ENCODE data around the gene TMEM31.

- TF ChIP-seq RAD21 (IDR thresholded peaks at IDR 0.05; ENCODE audit: low read depth): no peak
- no peak for TF ChIP-seq MAX (IDR thresholded peaks at IDR 0.05)
- no peak for TF ChIP-seq NFIC (IDR thresholded peaks at IDR 0.05)
- TF ChIP-seq YY1 (IDR thresholded peaks at IDR 0.05; ENCODE audit: low read depth): no peak
- no peak for TF ChIP-seq CREB1 (IDR thresholded peaks at IDR 0.05; ENCODE audit: low read depth)
- TF ChIP-seq USF1 (IDR thresholded peaks at IDR 0.05): no peak
- no peak for TF ChIP-seq REST (IDR thresholded peaks at IDR 0.05; ENCODE audit: low read depth)
These were observed 46.0 kb downstream of the TMEM31 start for GRCh38 chrX:103756736-103757135.

Measured in Ishikawa (cell line).